Transverse colon (tissue), 4 donors: ENCODE data around the gene COG5. TPM values are rescaled to one million over a fixed set of nuclear protein-coding genes. Genes with fewer than 3 reads are reported as not detected.

Experiments
- DNase-seq: peaks from one replicate; pipeline ENCODE4 v3.0.0-alpha.2; 2019
- H3K27ac ChIP-seq, 4 donors: fragments of 200-600 bp; sonication (generic); 2 replicates each; pipeline ENCODE4 v1.5.1; 2016 to 2018; ENCODE audit warnings: inconsistent platforms in 4 of 4
- H3K27me3 ChIP-seq: fragments of 200-600 bp; sonication (generic); 2 replicates; pipeline ENCODE4 v1.5.1; 2017; ENCODE audit warnings: inconsistent platforms
- H3K36me3 ChIP-seq, 4 donors: fragments of 200-600 bp; sonication (generic); 2 replicates each; pipeline ENCODE4 v1.5.1; 2017 to 2019; ENCODE audit warnings: inconsistent platforms in 4 of 4
- H3K4me1 ChIP-seq, 4 donors: fragments of 200-600 bp; sonication (generic); 2 replicates each; pipeline ENCODE4 v1.5.1; 2017 to 2020; ENCODE audit warnings: inconsistent platforms in 4 of 4
- H3K4me3 ChIP-seq, 4 donors: fragments of 200-600 bp; sonication (generic); 1 replicate in 1 of 4; 2 replicates in 3 of 4; pipeline versions ENCODE4 v1.5.1 to v1.6.1; 2017 to 2019; ENCODE audit warnings: inconsistent platforms in 4 of 4
- H3K9me3 ChIP-seq, 2 donors: fragments of 200-600 bp; sonication (generic); 2 replicates each; pipeline ENCODE4 v1.5.1; 2017 to 2019; ENCODE audit warnings: inconsistent platforms in 2 of 2
- CTCF ChIP-seq, 5 experiments: fragments of 200-600 bp in 3 of 5; fragments of 450-650 bp in 2 of 5; sonication (generic) in 3 of 5; IDR thresholded peaks; 1 replicate in 2 of 5; 2 replicates in 3 of 5; pipeline ENCODE4 v1.5.1; 2016 to 2017; ENCODE audit warnings: antibody characterized with exemption in 5 of 5, inconsistent platforms in 3 of 5, mild to moderate bottlenecking in 2 of 5, moderate library complexity in 1 of 5
- EP300 ChIP-seq: sonication (generic); formaldehyde crosslinking; IDR thresholded peaks from one replicate; pipeline ENCODE4 v1.6.1; 2017; ENCODE audit warnings: antibody characterized with exemption, low read depth
- POLR2A ChIP-seq: fragments of 450-650 bp; IDR thresholded peaks from one replicate; pipeline ENCODE4 v1.6.1; 2016; ENCODE audit warnings: antibody characterized with exemption, mild to moderate bottlenecking, moderate library complexity
- POLR2AphosphoS5 ChIP-seq, 3 donors: sonication (generic); formaldehyde crosslinking; IDR thresholded peaks; one replicate each; pipeline ENCODE4 v1.6.1; 2016; ENCODE audit warnings: antibody characterized with exemption in 3 of 3
- WGBS, 2 donors: methylation state at CpG; one replicate each; pipeline ENCODE4 v1.1.5; 2018; ENCODE audit warnings: low coverage in 1 of 2; 5-methylcytosine and 5-hydroxymethylcytosine counted together
- in situ Hi-C, 4 donors: fragments of 200-750 bp; cut with MboI; loops; one replicate each; pipeline versions ENCODE4 v1.15.0 to v1.15.1; 2017; ENCODE audit warnings: low sequenced_read_pairs in 3 of 4, low pct_ligation_motif_present in 1 of 4, low pct_unique_long_range_greater_than_20kb in 1 of 4
- intact Hi-C: fragments of 100-400 bp; cut with DNase I; formaldehyde crosslinking; loops from one replicate; pipeline ENCODE4 v1.15.1; 2023; ENCODE audit warnings: low total_unique reads
- total RNA-seq, 4 donors: library from RNA; depleted of rRNA; stranded (reverse); fragments of >200 nt; gene quantifications; one replicate each; pipeline ENCODE4 v1.1.0, GENCODE V29; 2016

COG5 gene
- total RNA-seq, result 10 to 100 TPM; 15.7 to 48.2 (median 35.7) TPM

GRCh38 chr7:107563775-107564552 lies at the start of gene COG5, which contains the start of gene DUS4L:
Gene COG5 (minus strand): TSS chr7:107563920. CDS start chr7:107563896, 24 bp downstream.
Gene DUS4L (plus strand): TSS chr7:107563971. CDS start chr7:107567071, 3,100 bp downstream.
- TF ChIP-seq POLR2AphosphoS5 (IDR thresholded peaks at IDR 0.05) (peak; percentile 87 to 90 (median 88)), POLR2A (peak; percentile 72), CTCF (IDR thresholded peaks at IDR 0.05) (no peak)
- Histone ChIP-seq H3K9me3 (no peaks in the 10 kb centered on the region), H3K36me3 (no peaks in the 10 kb centered on the region), H3K27me3 (no peaks in the 10 kb centered on the region), H3K27ac (peak within 1 kb of the TSS; percentile 95 to 99 (median 98)), H3K4me3 (peak within 1 kb of the TSS; percentile 78 to 94 (median 85)), H3K4me1 (peaks cover 19 to 48% (median 29%) of the 10 kb centered on the region in 4 donors)
- peak; percentile 88 for DNase-seq
- WGBS, 2 donors, result 0% methylated on average over 2 to 33 of the region's 55 CpGs
- in situ Hi-C loops (loop anchor here in 2 of 4 donors (25.0 kb wide), 1 partner anchor 173 kb away; the partner anchor contains the start of gene CBLL1 (in 2 of the 2)), intact Hi-C loops (no loop called here)

DNA sequence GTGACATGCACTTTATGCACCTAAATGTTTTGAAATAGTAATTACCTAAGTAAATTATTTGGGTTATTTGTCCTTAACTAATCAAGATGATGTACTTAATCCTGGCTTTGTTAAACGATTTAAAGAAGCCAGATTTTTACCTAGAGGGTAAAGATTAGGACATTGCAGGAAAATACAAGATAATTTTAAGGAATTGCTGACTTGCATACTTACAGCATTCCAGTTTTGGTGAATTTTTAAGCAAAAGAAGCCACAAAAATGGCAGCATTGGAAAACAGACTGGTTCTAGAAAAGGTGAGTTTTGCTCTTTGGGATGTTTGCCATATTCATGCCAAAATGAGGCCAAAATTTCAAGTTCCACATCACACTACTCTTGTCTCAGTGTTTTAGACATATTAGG lies 49.7 kb upstream of the COG5 start:
- H3K4me3 ChIP-seq, result no peak overlapping the region
- WGBS, 2 donors, result 93 to 100% methylated on average over 1 of the region's 1 CpG
- no peaks in the 10 kb centered on the region for H3K9me3 ChIP-seq
- peaks cover 0 to 7% (median 5%) of the 10 kb centered on the region in 4 donors for H3K4me1 ChIP-seq
- peaks cover 0 to 20% (median 5%) of the 10 kb centered on the region in 4 donors for H3K36me3 ChIP-seq
- intact Hi-C loops, result no loop called here
- no peak overlapping the region for H3K27ac ChIP-seq
- no peak for TF ChIP-seq POLR2A
- TF ChIP-seq CTCF (IDR thresholded peaks at IDR 0.05), result no peak
- no peak for TF ChIP-seq EP300
- TF ChIP-seq POLR2AphosphoS5 (IDR thresholded peaks at IDR 0.05), result no peak
- in situ Hi-C loops, result no loop called here
- no peaks in the 10 kb centered on the region for H3K27me3 ChIP-seq
- DNase-seq, result no peak

- H3K27ac ChIP-seq, result no peak overlapping the region
- in situ Hi-C loops (no loop called here), intact Hi-C loops (no loop called here)
- TF ChIP-seq POLR2A (no peak), POLR2AphosphoS5 (IDR thresholded peaks at IDR 0.05) (no peak)
- 84 to 96% methylated on average over 1 of the region's 1 CpG for WGBS, 2 donors
- H3K4me1 ChIP-seq, result peaks cover 0 to 7% (median 5%) of the 10 kb centered on the region in 4 donors
- H3K9me3 ChIP-seq, result no peaks in the 10 kb centered on the region
- no peak overlapping the region for H3K4me3 ChIP-seq
- no peaks in the 10 kb centered on the region for H3K27me3 ChIP-seq
- peaks cover 0 to 5% (median under 1%) of the 10 kb centered on the region in 4 donors for H3K36me3 ChIP-seq
- no peak for DNase-seq
These were observed 46.6 kb upstream of the COG5 start for GRCh38 chr7:107610323-107610722.

- WGBS, 2 donors, result 61 to 82% methylated on average over 4 of the region's 4 CpGs
- H3K36me3 ChIP-seq, result peaks cover 0 to under 1% (median 0%) of the 10 kb centered on the region in 4 donors
- H3K27ac ChIP-seq, result no peak overlapping the region
- no peaks in the 10 kb centered on the region for H3K27me3 ChIP-seq
- TF ChIP-seq CTCF (IDR thresholded peaks at IDR 0.05) (no peak), POLR2AphosphoS5 (IDR thresholded peaks at IDR 0.05) (no peak), EP300 (no peak), POLR2A (no peak)
- intact Hi-C loops (no loop called here), in situ Hi-C loops (no loop called here)
- H3K9me3 ChIP-seq, result no peaks in the 10 kb centered on the region
- H3K4me3 ChIP-seq, result no peak overlapping the region
- peaks cover 0 to 7% (median 5%) of the 10 kb centered on the region in 4 donors for H3K4me1 ChIP-seq
- no peak for DNase-seq
These were observed 46.1 kb upstream of the COG5 start for GRCh38 chr7:107609811-107610261.
